Fibroblast of the aortic adventitia (primary cell): Measurements from ENCODE around the gene PDGFRB. TPM values are rescaled to one million over a fixed set of nuclear protein-coding genes. Genes with fewer than 3 reads are reported as not detected.

Experiments
- DNase-seq: peaks from one replicate; pipeline ENCODE4 v3.0.0-alpha.2; 2010; ENCODE audit warnings: low read depth
- H3K4me3 ChIP-seq: 2 replicates; pipeline ENCODE4 v1.5.1; 2011; ENCODE audit warnings: low read depth, mild to moderate bottlenecking, control low read depth, low read length, moderate library complexity
- CTCF ChIP-seq: IDR thresholded peaks from 2 replicates; pipeline ENCODE4 v1.5.1; 2011; ENCODE audit warnings: mild to moderate bottlenecking, low read length, control low read depth, inconsistent platforms; ENCODE audit not compliant: insufficient read depth
- total RNA-seq: library from RNA; depleted of rRNA; stranded (reverse); fragments of >200 nt; gene quantifications from 2 replicates; pipeline ENCODE4 v1.2.3, GENCODE V29; 2012; ENCODE audit warnings: low replicate concordance

PDGFRB gene
- total RNA-seq, 1 donor: 111 TPM

- no peak overlapping the region for H3K4me3 ChIP-seq
- TF ChIP-seq CTCF: no peak
- no peak for DNase-seq
These were observed 49.6 kb downstream of the PDGFRB start for GRCh38 chr5:150105928-150106615.

- no peak for TF ChIP-seq CTCF
These were observed 51.1 kb downstream of the PDGFRB start for GRCh38 chr5:150104550-150104870.

GRCh38 chr5:150103678-150104549 lies 51.7 kb downstream of the PDGFRB start:
- no peak for TF ChIP-seq CTCF
- no peak for DNase-seq

More at GRCh38 chr5:150104550-150104870, 51.1 kb downstream of the PDGFRB start:
- H3K4me3 ChIP-seq: no peak overlapping the region
- DNase-seq: no peak

GRCh38 chr5:150101023-150101422 lies 54.6 kb downstream of the PDGFRB start:
- no peak for TF ChIP-seq CTCF
- no peak overlapping the region for H3K4me3 ChIP-seq
- DNase-seq: no peak

More at GRCh38 chr5:150103678-150104549, 51.7 kb downstream of the PDGFRB start:
- H3K4me3 ChIP-seq: no peak overlapping the region

- no peak for DNase-seq
- no peak overlapping the region for H3K4me3 ChIP-seq
- TF ChIP-seq CTCF: no peak
These were observed 58.5 kb downstream of the PDGFRB start for GRCh38 chr5:150097152-150097551.

GRCh38 chr5:150092159-150092787 lies 63.4 kb downstream of the PDGFRB start:
- H3K4me3 ChIP-seq: no peak overlapping the region
- no peak for TF ChIP-seq CTCF
- DNase-seq: no peak
